ENCODE data around the gene ZNF783. TPM values are rescaled to one million over a fixed set of nuclear protein-coding genes. Genes with fewer than 3 reads are reported as not detected.

Gene ZNF783
- total and polyA plus RNA-seq, 9 of the 15 experiments (the other 6 are each of a cell fraction or from before 2014, with no cell fraction given), result 0.66 to 11.2 (median 5.4) TPM

- peak; percentile 3; the same call in 1 of the 2 replicates for TF ChIP-seq L3MBTL2 (IDR thresholded peaks at IDR 0.05)
- TF ChIP-seq ZC3H4 (CRISPR knock-in tag; IDR thresholded peaks at IDR 0.05; ENCODE audit: borderline replicate concordance), result no peak
- TF ChIP-seq KDM1A (IDR thresholded peaks at IDR 0.05), result no peak
- TF ChIP-seq FOXA1 (IDR thresholded peaks at IDR 0.05; ENCODE audit: borderline replicate concordance), result no peak
- TF ChIP-seq ZNF609 (CRISPR knock-in tag; IDR thresholded peaks at IDR 0.05; ENCODE audit: borderline replicate concordance), result peak; percentile 76; the same call in 1 of the 2 replicates
- no peak for TF ChIP-seq HNRNPH1 (optimal IDR thresholded peaks at IDR 0.05; ENCODE audit: low read depth, low read length)
- TF ChIP-seq ZNF644 (tag; IDR thresholded peaks at IDR 0.05; ENCODE audit: low read depth), result no peak
- TF ChIP-seq TEAD1 (CRISPR knock-in tag; IDR thresholded peaks at IDR 0.05), result peak; percentile 54 to 82; a peak in 2 of 4 replicates
- TF ChIP-seq FUS (optimal IDR thresholded peaks at IDR 0.05; ENCODE audit: low read depth, low read length), result peak; percentile 24
- no peak for TF ChIP-seq NCOA1 (IDR thresholded peaks at IDR 0.05; ENCODE audit: low read depth)
- 0 out of 2 replicates have a peak, but pooled peaks have one; percentile 77 for TF ChIP-seq ZNF133 (CRISPR knock-in tag; IDR thresholded peaks at IDR 0.05)
- TF ChIP-seq DIDO1 (tag; IDR thresholded peaks at IDR 0.05; ENCODE audit: low read depth), result peak; percentile 89
- peak; percentile 51 for TF ChIP-seq ZBED1 (IDR thresholded peaks at IDR 0.05)
- TF ChIP-seq TCF3 (CRISPR knock-in tag; IDR thresholded peaks at IDR 0.05), result peak; percentile 61
- TF ChIP-seq RNF2 (IDR thresholded peaks at IDR 0.05), result peak; percentile 68
- TF ChIP-seq RREB1 (CRISPR knock-in tag; IDR thresholded peaks at IDR 0.05), result peak; percentile 95
- TF ChIP-seq, protein P1, sequence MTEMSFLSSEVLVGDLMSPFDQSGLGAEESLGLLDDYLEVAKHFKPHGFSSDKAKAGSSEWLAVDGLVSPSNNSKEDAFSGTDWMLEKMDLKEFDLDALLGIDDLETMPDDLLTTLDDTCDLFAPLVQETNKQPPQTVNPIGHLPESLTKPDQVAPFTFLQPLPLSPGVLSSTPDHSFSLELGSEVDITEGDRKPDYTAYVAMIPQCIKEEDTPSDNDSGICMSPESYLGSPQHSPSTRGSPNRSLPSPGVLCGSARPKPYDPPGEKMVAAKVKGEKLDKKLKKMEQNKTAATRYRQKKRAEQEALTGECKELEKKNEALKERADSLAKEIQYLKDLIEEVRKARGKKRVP (CRISPR knock-in tag; IDR thresholded peaks at IDR 0.05), result peak; percentile 32
- TF ChIP-seq EGR1 (conservative IDR thresholded peaks at IDR 0.05), result 0 out of 2 replicates have a peak, but pooled peaks have one; percentile 14
These were observed 22.5 kb upstream of the ZNF783 start, which contains the start of gene ZNF212 (continued) for GRCh38 chr7:149239345-149240143.
